A673 (cell line): ENCODE data around the gene RALGPS1. TPM values are rescaled to one million over a fixed set of nuclear protein-coding genes. Genes with fewer than 3 reads are reported as not detected.

Experiments
- BruUV-seq: library from RNA; stranded (reverse); fragments of 400-500 nt; replicated peaks from 2 replicates; lab custom pipeline; 2021; lab: Mats Ljungman, UMichigan
- CTCF ChIA-PET: fragments of 300-600 bp; sonication (Branson Sonifier 250); formaldehyde crosslinking; loops from one replicate; lab custom pipeline; 2022; ENCODE audit warnings: antibody characterized with exemption; lab: Charles Lee
- POLR2A ChIA-PET: fragments of 300-600 bp; sonication (Branson Sonifier 250); formaldehyde crosslinking; loops from one replicate; lab custom pipeline; 2022; ENCODE audit warnings: antibody characterized with exemption; ENCODE audit not compliant: low non-redundant PET; lab: Charles Lee
- DNase-seq: peaks from one replicate; pipeline ENCODE4 v3.0.0-alpha.2; 2015; ENCODE audit warnings: low spot score
- H3K27ac ChIP-seq: fragments of 200-600 bp; sonication (generic); 2 replicates; pipeline ENCODE4 v1.5.1; 2016; ENCODE audit warnings: mixed run types, low read depth, mild to moderate bottlenecking, mixed read lengths, antibody characterized with exemption, low read length; ENCODE audit not compliant: poor library complexity, severe bottlenecking
- H3K27me3 ChIP-seq: fragments of 200-600 bp; sonication (generic); replicated peaks from 2 replicates; pipeline ENCODE4 v1.6.1; 2017; ENCODE audit warnings: mixed run types, low read depth, mild to moderate bottlenecking, mixed read lengths, antibody characterized with exemption, low read length; ENCODE audit not compliant: insufficient read depth, poor library complexity
- H3K36me3 ChIP-seq: fragments of 200-600 bp; sonication (generic); 2 replicates; pipeline ENCODE4 v1.6.1; 2016; ENCODE audit warnings: mixed run types, mild to moderate bottlenecking, mixed read lengths, antibody characterized with exemption, low read length; ENCODE audit not compliant: insufficient read depth, poor library complexity, severe bottlenecking
- H3K4me1 ChIP-seq: fragments of 200-600 bp; sonication (generic); 2 replicates; pipeline ENCODE4 v1.6.1; 2017; ENCODE audit warnings: mixed run types, mild to moderate bottlenecking, mixed read lengths, antibody characterized with exemption, low read length; ENCODE audit not compliant: insufficient read depth, poor library complexity, severe bottlenecking
- H3K4me3 ChIP-seq: fragments of 200-600 bp; sonication (generic); 2 replicates; pipeline ENCODE4 v1.5.1; 2016; ENCODE audit warnings: low read depth, mixed run types, mild to moderate bottlenecking, mixed read lengths, low read length; ENCODE audit not compliant: poor library complexity, severe bottlenecking
- H3K9me3 ChIP-seq: fragments of 200-600 bp; sonication (generic); 2 replicates; pipeline ENCODE4 v1.6.1; 2016; ENCODE audit warnings: mixed run types, low read depth, mild to moderate bottlenecking, mixed read lengths, antibody characterized with exemption, low read length; ENCODE audit not compliant: poor library complexity, severe bottlenecking
- EZH2 ChIP-seq: fragments of 200-600 bp; sonication (generic); IDR thresholded peaks from 2 replicates; pipeline ENCODE4 v1.6.1; 2017; ENCODE audit warnings: borderline replicate concordance, low read depth, mild to moderate bottlenecking, mixed read lengths, antibody characterized with exemption, low read length; ENCODE audit not compliant: poor library complexity, severe bottlenecking
- intact Hi-C: fragments of 100-400 bp; cut with micrococcal nuclease; formaldehyde crosslinking; loops from one replicate; pipeline ENCODE4 v1.10.0; 2022; ENCODE audit not compliant: unreplicated experiment
- total RNA-seq: library from RNA; stranded (reverse); gene quantifications from 2 replicates; pipeline ENCODE4 v1.2.3, GENCODE V29; 2021
- TF ChIP-seq, protein P1 (sequence below): fragments of 300-800, 200-600 bp; sonication (generic); conservative IDR thresholded peaks from 2 replicates; pipeline ENCODE4 v1.5.1; 2017; ENCODE audit warnings: low read depth, mild to moderate bottlenecking, antibody characterized with exemption, low read length, moderate library complexity, mixed read lengths

The RALGPS1 gene
- total RNA-seq, 1 experiment from 2014 or later, result 3.9 TPM

DNA sequence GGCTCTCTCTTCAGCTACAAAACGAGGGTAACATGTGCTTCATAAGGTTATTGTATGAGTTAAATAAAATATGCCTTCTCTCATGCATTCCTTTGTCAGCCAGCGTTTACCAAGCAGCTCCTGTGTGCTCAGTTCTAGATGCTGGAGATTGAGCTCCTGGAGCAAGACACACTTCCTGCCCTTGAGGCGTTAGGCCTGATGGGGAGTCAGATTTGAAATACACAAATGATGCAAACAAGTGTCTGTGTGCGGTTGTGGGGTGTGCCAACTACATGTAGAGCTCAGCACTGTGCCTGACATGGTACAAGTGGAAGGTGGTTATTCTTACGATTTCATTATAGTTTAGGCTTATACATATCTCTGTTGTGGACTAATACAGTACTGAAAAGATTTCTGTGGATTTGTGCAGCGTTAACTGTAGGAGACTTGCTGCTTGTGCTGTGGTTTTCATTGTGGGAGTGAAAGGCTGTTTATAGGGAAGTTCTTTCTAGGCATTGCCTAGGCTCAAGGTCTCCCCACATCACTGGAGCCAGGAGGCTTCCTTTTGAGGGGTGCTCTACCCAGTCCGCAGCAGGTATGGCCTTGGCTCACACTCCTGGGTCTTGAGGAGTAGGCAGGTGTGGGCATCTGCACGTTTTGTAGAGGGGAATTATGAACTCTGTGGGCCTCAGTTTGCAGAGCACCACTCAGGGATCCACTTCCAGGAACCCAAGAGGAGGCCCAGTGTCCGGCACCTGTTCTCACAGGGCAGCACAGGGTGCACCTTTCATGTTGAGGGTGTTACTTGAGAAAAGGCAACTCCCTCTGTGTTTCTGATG is 247.7 kb downstream of the RALGPS1 start:
- no peaks in the 10 kb centered on the region for H3K27me3 ChIP-seq
- ChIA-PET CTCF (interaction anchor here (0.5 kb wide), 1 partner anchor 552 kb away, joined by 4 read pairs; no protein-coding TSS in a partner anchor), POLR2A (no interaction called here)
- no peaks in the 10 kb centered on the region for H3K9me3 ChIP-seq
- peaks cover 38% of the 10 kb centered on the region for H3K4me1 ChIP-seq
- no peak for DNase-seq
- no peak overlapping the region for H3K4me3 ChIP-seq
- intact Hi-C loops, result no loop called here
- no peaks in the 10 kb centered on the region for H3K36me3 ChIP-seq
- TF ChIP-seq EZH2, result no peak
- TF ChIP-seq, protein P1, sequence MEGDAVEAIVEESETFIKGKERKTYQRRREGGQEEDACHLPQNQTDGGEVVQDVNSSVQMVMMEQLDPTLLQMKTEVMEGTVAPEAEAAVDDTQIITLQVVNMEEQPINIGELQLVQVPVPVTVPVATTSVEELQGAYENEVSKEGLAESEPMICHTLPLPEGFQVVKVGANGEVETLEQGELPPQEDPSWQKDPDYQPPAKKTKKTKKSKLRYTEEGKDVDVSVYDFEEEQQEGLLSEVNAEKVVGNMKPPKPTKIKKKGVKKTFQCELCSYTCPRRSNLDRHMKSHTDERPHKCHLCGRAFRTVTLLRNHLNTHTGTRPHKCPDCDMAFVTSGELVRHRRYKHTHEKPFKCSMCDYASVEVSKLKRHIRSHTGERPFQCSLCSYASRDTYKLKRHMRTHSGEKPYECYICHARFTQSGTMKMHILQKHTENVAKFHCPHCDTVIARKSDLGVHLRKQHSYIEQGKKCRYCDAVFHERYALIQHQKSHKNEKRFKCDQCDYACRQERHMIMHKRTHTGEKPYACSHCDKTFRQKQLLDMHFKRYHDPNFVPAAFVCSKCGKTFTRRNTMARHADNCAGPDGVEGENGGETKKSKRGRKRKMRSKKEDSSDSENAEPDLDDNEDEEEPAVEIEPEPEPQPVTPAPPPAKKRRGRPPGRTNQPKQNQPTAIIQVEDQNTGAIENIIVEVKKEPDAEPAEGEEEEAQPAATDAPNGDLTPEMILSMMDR, result no peak
- BruUV-seq, result no TSS peak
- peak overlapping the region; percentile 55 for H3K27ac ChIP-seq

- ChIA-PET POLR2A (no interaction called here), CTCF (interaction anchor here (0.5 kb wide), 1 partner anchor 553 kb away, joined by 4 read pairs; no protein-coding TSS in a partner anchor)
- Histone ChIP-seq H3K36me3 (no peaks in the 10 kb centered on the region), H3K4me3 (no peak overlapping the region), H3K9me3 (no peaks in the 10 kb centered on the region), H3K27ac (peak overlapping the region; percentile 55), H3K4me1 (peaks cover 38% of the 10 kb centered on the region), H3K27me3 (no peaks in the 10 kb centered on the region)
- DNase-seq, result no peak
- TF ChIP-seq, protein P1, result no peak
- no peak for TF ChIP-seq EZH2
- no TSS peak for BruUV-seq
- intact Hi-C loops, result no loop called here
Measured at GRCh38 chr9:127162864-127163365, 248.3 kb downstream of the RALGPS1 start.

- TF ChIP-seq, protein P1, result no peak
- no peak for TF ChIP-seq EZH2
- DNase-seq, result peak; percentile 77
- Histone ChIP-seq H3K36me3 (no peaks in the 10 kb centered on the region), H3K9me3 (no peaks in the 10 kb centered on the region), H3K4me3 (no peak overlapping the region), H3K27me3 (no peaks in the 10 kb centered on the region), H3K27ac (peak overlapping the region; percentile 55), H3K4me1 (peaks cover 38% of the 10 kb centered on the region)
- ChIA-PET CTCF (no interaction called here), POLR2A (no interaction called here)
- no TSS peak for BruUV-seq
- intact Hi-C loops, result no loop called here
Measured at GRCh38 chr9:127163409-127163808, 248.8 kb downstream of the RALGPS1 start.
